ENCODE results near the gene MT1G.
A peak's percentile ranks its signal among the peaks of the same experiment; 100 is the strongest.

MT1G gene

DNA sequence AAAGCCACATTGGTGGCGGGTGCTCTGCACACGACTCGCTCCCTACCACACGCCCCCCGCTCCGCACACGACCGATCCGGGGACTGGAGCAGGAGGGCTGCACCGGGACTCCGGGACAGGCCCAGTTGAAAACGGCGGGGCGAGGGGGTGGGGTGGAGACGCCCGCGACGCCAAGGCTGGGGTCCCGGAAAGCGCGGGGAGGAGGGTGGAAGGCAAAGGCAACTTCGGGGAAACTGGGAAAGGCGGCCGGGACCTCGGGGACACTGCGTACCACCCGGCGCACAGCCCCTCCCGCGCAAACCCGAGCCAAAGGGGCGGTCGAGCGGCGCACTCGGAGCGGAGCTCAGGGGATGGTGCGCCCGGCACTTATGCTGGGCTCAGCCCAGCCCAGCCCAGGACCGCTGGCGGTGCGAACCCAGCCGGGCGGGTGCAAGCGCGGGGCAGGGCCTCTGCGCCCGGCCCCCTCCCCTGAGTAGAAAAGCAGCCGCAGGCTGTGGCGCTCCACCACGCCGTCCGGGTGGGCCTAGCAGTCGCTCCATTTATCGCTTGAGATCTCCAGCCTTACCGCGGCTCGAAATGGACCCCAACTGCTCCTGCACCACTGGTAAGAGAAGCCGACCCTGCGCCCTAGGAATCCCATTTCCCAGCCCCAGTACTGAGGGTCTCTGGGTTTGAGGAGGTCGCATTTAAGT lies 35.6 kb downstream of the MT1G start, which contains the start of gene MT1M:
Gene MT1M, plus strand, starts transcription at position 504 of the 692 bp plus-strand sequence. Its CDS starts 73 bp downstream, at position 577.
- no peak for TF ChIP-seq CTCF (IDR thresholded peaks at IDR 0.05; ENCODE audit: low read depth, low read length)
- no peak within 1 kb of the TSS for H3K4me3 ChIP-seq (ENCODE audit: low read depth, low read length)

- no peak for TF ChIP-seq CTCF (IDR thresholded peaks at IDR 0.05; ENCODE audit: low read depth, low read length)
- no peak overlapping the region for H3K4me3 ChIP-seq (ENCODE audit: low read depth, low read length)
These were observed 36.1 kb downstream of the MT1G start for GRCh38 chr16:56631832-56632155.

DNA sequence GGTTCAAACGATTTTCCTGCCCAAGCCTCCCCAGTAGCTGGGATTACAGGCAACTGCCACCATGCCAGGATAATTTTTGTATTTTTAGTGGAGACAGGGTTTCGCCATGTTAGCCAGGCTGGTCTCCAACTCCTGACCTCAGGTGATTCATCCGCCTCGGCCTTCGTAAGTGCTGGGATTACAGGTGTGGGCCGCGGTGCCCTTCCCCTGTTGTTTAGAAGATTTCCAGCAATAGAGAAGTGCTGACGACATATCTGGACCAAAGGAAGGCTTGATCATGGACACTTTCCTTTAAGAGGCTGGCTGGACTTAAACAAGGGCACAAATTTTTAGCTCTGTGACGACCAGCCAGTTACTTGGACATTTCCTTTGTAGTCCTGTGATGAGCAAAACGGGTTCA lies 36.7 kb downstream of the MT1G start:
- no peak for TF ChIP-seq CTCF (IDR thresholded peaks at IDR 0.05; ENCODE audit: low read depth, low read length)
- no peak overlapping the region for H3K4me3 ChIP-seq (ENCODE audit: low read depth, low read length)

- H3K4me3 ChIP-seq (ENCODE audit: low read depth, low read length) = no peak overlapping the region
- no peak for TF ChIP-seq CTCF (IDR thresholded peaks at IDR 0.05; ENCODE audit: low read depth, low read length)
These were observed 37.7 kb downstream of the MT1G start for GRCh38 chr16:56630134-56630533.

GRCh38 chr16:56629531-56629930 lies 38.3 kb downstream of the MT1G start:
- no peak overlapping the region for H3K4me3 ChIP-seq (ENCODE audit: low read depth, low read length)
- TF ChIP-seq CTCF (IDR thresholded peaks at IDR 0.05; ENCODE audit: low read depth, low read length) = no peak

DNA sequence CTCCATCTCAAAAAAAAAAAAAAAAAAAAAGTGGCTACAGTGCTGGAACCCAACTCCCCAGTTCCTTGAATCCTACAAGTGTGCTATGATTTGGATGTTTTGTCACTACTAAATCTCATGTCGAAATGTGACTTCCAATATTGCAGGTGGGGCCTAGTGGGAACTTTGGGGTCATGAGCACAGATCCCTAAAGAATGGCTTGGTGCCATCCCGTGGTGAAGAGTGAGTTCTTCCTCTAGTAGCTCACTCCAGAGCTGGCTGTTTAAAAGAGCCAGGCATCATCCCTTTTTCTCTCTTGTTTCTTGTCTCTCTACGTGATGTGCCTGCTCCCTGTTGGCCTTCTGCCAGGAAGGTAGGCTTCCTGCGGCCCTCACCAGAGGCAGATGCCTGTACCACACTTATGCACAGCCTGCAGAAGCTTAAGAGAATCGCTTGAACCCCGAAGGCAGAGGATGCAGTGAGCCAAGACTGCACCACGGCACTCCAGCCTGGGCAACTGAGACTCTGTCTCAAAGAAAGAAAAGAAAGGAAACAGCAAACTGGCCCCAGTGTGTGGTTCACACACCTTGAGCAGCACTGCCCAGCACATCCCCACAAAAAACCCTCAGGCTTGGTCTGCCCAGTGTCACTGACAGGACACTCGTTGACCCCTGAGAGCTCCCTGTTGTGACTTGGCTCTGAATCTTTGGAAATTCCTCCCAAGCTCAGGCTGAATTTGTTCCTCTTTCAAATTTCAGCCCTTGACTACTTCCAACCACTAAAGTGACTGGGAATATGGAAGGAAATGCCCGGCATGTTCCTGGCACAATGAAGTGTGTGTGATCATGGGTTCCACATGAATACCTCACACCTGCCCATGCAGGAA lies 39.1 kb downstream of the MT1G start:
- no peak overlapping the region for H3K4me3 ChIP-seq (ENCODE audit: low read depth, low read length)
- no peak for TF ChIP-seq CTCF (IDR thresholded peaks at IDR 0.05; ENCODE audit: low read depth, low read length)

DNA sequence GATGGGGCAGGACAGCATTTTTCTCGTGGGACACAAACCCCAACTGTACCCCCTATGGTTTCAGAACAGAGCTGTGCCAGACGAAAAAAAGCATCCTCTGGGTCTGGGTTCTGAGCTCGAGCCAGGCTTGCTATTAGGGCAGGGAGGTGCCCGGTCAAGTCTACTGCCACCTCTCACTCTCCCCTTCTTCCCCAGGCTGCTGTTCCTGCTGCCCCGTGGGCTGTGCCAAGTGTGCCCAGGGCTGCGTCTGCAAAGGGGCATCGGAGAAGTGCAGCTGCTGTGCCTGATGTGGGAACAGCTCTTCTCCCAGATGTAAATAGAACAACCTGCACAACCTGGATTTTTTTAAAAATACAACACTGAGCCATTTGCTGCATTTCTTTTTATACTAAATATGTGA lies 41.2 kb downstream of the MT1G start:
- H3K4me3 ChIP-seq (ENCODE audit: low read depth, low read length) = peak overlapping the region; percentile 57
- TF ChIP-seq CTCF (IDR thresholded peaks at IDR 0.05; ENCODE audit: low read depth, low read length) = no peak
